H9 (cell line): Measurements from ENCODE around the gene TEAD1. TPM values are rescaled to one million over a fixed set of nuclear protein-coding genes. Genes with fewer than 3 reads are reported as not detected.

ENCODE experiments used
- DNase-seq: peaks from one replicate; pipeline ENCODE4 v3.0.0-alpha.2; 2017
- H2AFZ ChIP-seq: one replicate; pipeline ENCODE4 v1.6.1; 2013; ENCODE audit warnings: mild to moderate bottlenecking, low read length, control low read depth, moderate library complexity
- H2AK5ac ChIP-seq: 2 replicates; pipeline ENCODE4 v1.6.1; 2013; ENCODE audit warnings: low read length, control low read depth, mixed read lengths; ENCODE audit not compliant: insufficient read length
- H2BK120ac ChIP-seq: one replicate; pipeline ENCODE4 v1.6.1; 2013; ENCODE audit warnings: low read depth, mild to moderate bottlenecking, low read length, control low read depth, inconsistent platforms; ENCODE audit not compliant: poor library complexity, severe bottlenecking
- H2BK12ac ChIP-seq: 2 replicates; pipeline ENCODE4 v1.6.1; 2013; ENCODE audit warnings: low read length, control low read depth, mixed read lengths, low read depth; ENCODE audit not compliant: insufficient read length
- H2BK15ac ChIP-seq: 2 replicates; pipeline ENCODE4 v1.6.1; 2013; ENCODE audit warnings: low read depth, low read length, control low read depth
- H2BK20ac ChIP-seq: one replicate; pipeline ENCODE4 v1.6.1; 2013; ENCODE audit warnings: low read depth, mild to moderate bottlenecking, low read length, control low read depth, inconsistent platforms; ENCODE audit not compliant: poor library complexity, severe bottlenecking
- H2BK5ac ChIP-seq: 2 replicates; pipeline ENCODE4 v1.6.1; 2013; ENCODE audit warnings: low read length, control low read depth, mixed read lengths; ENCODE audit not compliant: insufficient read length
- H3K14ac ChIP-seq: 2 replicates; pipeline ENCODE4 v1.6.1; 2013; ENCODE audit warnings: low read length, control low read depth; ENCODE audit not compliant: insufficient read depth
- H3K18ac ChIP-seq: 2 replicates; pipeline ENCODE4 v1.6.1; 2013; ENCODE audit warnings: low read depth, mild to moderate bottlenecking, mixed read lengths, low read length, control low read depth; ENCODE audit not compliant: insufficient read length
- H3K23ac ChIP-seq: 2 replicates; pipeline ENCODE4 v1.6.1; 2013; ENCODE audit warnings: low read length, control low read depth, mixed read lengths, low read depth; ENCODE audit not compliant: insufficient read length
- H3K23me2 ChIP-seq: 2 replicates; pipeline ENCODE4 v1.6.1; 2013; ENCODE audit warnings: low read depth, mild to moderate bottlenecking, mixed read lengths, low read length, control low read depth; ENCODE audit not compliant: insufficient read length, poor library complexity, severe bottlenecking
- H3K27ac ChIP-seq: 2 replicates; pipeline ENCODE4 v1.5.1; 2013; ENCODE audit warnings: low read length, control low read depth, mixed read lengths, low read depth; ENCODE audit not compliant: insufficient read length
- H3K27me3 ChIP-seq: 2 replicates; pipeline ENCODE4 v1.6.1; 2013; ENCODE audit warnings: low read length, control low read depth, inconsistent platforms; ENCODE audit not compliant: insufficient read depth
- H3K4ac ChIP-seq: 2 replicates; pipeline ENCODE4 v1.6.1; 2013; ENCODE audit warnings: low read depth, mild to moderate bottlenecking, control low read depth, inconsistent platforms, low read length, moderate library complexity
- H3K4me1 ChIP-seq: 2 replicates; pipeline ENCODE4 v1.6.1; 2013; ENCODE audit warnings: low read length, control low read depth, inconsistent platforms; ENCODE audit not compliant: insufficient read depth
- H3K4me2 ChIP-seq: 2 replicates; pipeline ENCODE4 v1.6.1; 2013; ENCODE audit warnings: low read length, control low read depth, mixed read lengths; ENCODE audit not compliant: insufficient read length, insufficient read depth
- H3K56ac ChIP-seq: 2 replicates; pipeline ENCODE4 v1.6.1; 2013; ENCODE audit warnings: low read depth, mild to moderate bottlenecking, mixed read lengths, low read length, control low read depth; ENCODE audit not compliant: insufficient read length
- H3K79me1 ChIP-seq: 2 replicates; pipeline ENCODE4 v1.6.1; 2013; ENCODE audit warnings: low read depth, mild to moderate bottlenecking, moderate library complexity, low read length, control low read depth, inconsistent platforms; ENCODE audit not compliant: insufficient read depth, poor library complexity, severe bottlenecking
- H3K79me2 ChIP-seq: 2 replicates; pipeline ENCODE4 v1.6.1; 2013; ENCODE audit warnings: low read length, control low read depth, inconsistent platforms; ENCODE audit not compliant: insufficient read depth
- H3K9ac ChIP-seq: 2 replicates; pipeline ENCODE4 v1.6.1; 2013; ENCODE audit warnings: low read length, control low read depth, mixed read lengths; ENCODE audit not compliant: insufficient read length; ENCODE audit errors: extremely low read depth
- H3K9me3 ChIP-seq: one replicate; pipeline ENCODE4 v1.6.1; 2013; ENCODE audit warnings: low read depth, low read length, inconsistent platforms; ENCODE audit not compliant: control insufficient read depth
- H3T11ph ChIP-seq: one replicate; pipeline ENCODE4 v1.6.1; 2013; ENCODE audit warnings: mild to moderate bottlenecking, low read length, control low read depth, inconsistent platforms
- H4K20me1 ChIP-seq: one replicate; pipeline ENCODE4 v1.6.1; 2013; ENCODE audit not compliant: control insufficient read depth, insufficient read length, insufficient read depth
- H4K5ac ChIP-seq: 2 replicates; pipeline ENCODE4 v1.6.1; 2013; ENCODE audit warnings: low read depth, mild to moderate bottlenecking, mixed read lengths, low read length, control low read depth; ENCODE audit not compliant: insufficient read length
- H4K8ac ChIP-seq: replicated peaks from 2 replicates; pipeline ENCODE4 v1.6.1; 2013; ENCODE audit warnings: low read length, control low read depth, mixed read lengths, low read depth; ENCODE audit not compliant: insufficient read length
- H4K91ac ChIP-seq: 2 replicates; pipeline ENCODE4 v1.6.1; 2013; ENCODE audit warnings: low read depth, mild to moderate bottlenecking, moderate library complexity, mixed read lengths, low read length, control low read depth; ENCODE audit not compliant: insufficient read length
- H3K27ac Mint-ChIP-seq, 3 experiments: 2 replicates in 2 of 3; 3 replicates in 1 of 3; pipeline ENCODE4 v1.8.0; 2020 to 2021; ENCODE audit warnings: mixed read lengths in 3 of 3, mild to moderate bottlenecking in 1 of 3, moderate library complexity in 1 of 3
- H3K27me3 Mint-ChIP-seq: 2 replicates; pipeline ENCODE4 v1.8.0; 2021; ENCODE audit warnings: low read depth, mild to moderate bottlenecking, moderate library complexity, mixed read lengths
- H3K36me3 Mint-ChIP-seq, 3 experiments: 2 replicates in 2 of 3; 3 replicates in 1 of 3; pipeline ENCODE4 v1.8.0; 2020 to 2021; ENCODE audit warnings: low read depth in 3 of 3, mixed read lengths in 3 of 3; ENCODE audit not compliant: insufficient read depth in 1 of 3
- H3K4me1 Mint-ChIP-seq, 2 experiments: 2 replicates each; pipeline ENCODE4 v1.8.0; 2020; ENCODE audit warnings: mixed read lengths in 2 of 2
- H3K4me3 Mint-ChIP-seq, 2 experiments: 2 replicates in 1 of 2; 3 replicates in 1 of 2; pipeline ENCODE4 v1.8.0; 2020 to 2021; ENCODE audit warnings: mild to moderate bottlenecking in 2 of 2, mixed read lengths in 2 of 2, moderate library complexity in 1 of 2
- H3K9me3 Mint-ChIP-seq, 2 experiments: 2 replicates in 1 of 2; 3 replicates in 1 of 2; pipeline ENCODE4 v1.8.0; 2020; ENCODE audit warnings: mild to moderate bottlenecking in 2 of 2, mixed read lengths in 2 of 2, moderate library complexity in 1 of 2
- total RNA-seq: library from RNA; stranded (reverse); gene quantifications from 2 replicates; pipeline ENCODE4 v1.2.1, GENCODE V29; 2021
- TF ChIP-seq, protein P1 (sequence below): fragments of 200-600 bp; sonication (generic); conservative IDR thresholded peaks from 3 replicates; pipeline ENCODE4 v1.8.0; 2021; ENCODE audit warnings: antibody characterized with exemption, mild to moderate bottlenecking

Gene TEAD1
- total RNA-seq, 1 experiment from 2014 or later, result 75.1 TPM

- H3K27me3 ChIP-seq, result no peaks in the 10 kb centered on the region
- no peaks in the 10 kb centered on the region for H3K9me3 ChIP-seq
- H3K4me2 ChIP-seq, result no peak overlapping the region
- Mint-ChIP-seq H3K9me3 (no peaks in the 10 kb centered on the region), H3K4me1 (peaks cover 6 to 9% of the 10 kb centered on the region in 2 experiments), H3K27me3 (no peaks in the 10 kb centered on the region; the same call in 1 of the 2 replicates), H3K4me3 (no peak overlapping the region), H3K27ac (0 out of 7 replicates have a peak overlapping the region, but pooled peaks of 1 of the 3 experiments have one; percentile 17), H3K36me3 (peaks cover 51 to 69% (median 57%) of the 10 kb centered on the region in 3 experiments)
- no peak overlapping the region for H3T11ph ChIP-seq
- H2AK5ac ChIP-seq, result no peak overlapping the region
- no peak overlapping the region for H4K91ac ChIP-seq
- no peaks in the 10 kb centered on the region for H4K20me1 ChIP-seq
- no peak overlapping the region for H3K27ac ChIP-seq
- H3K4ac ChIP-seq, result no peak overlapping the region
- no peaks in the 10 kb centered on the region for H3K4me1 ChIP-seq
- H3K23me2 ChIP-seq, result no peaks in the 10 kb centered on the region
- H2BK15ac ChIP-seq, result no peak overlapping the region
- H3K18ac ChIP-seq, result no peak overlapping the region
- no peak for DNase-seq
- no peak overlapping the region for H3K9ac ChIP-seq
- no peak overlapping the region for H3K23ac ChIP-seq
- no peak overlapping the region for H3K56ac ChIP-seq
- H2BK5ac ChIP-seq, result no peak overlapping the region
- H3K14ac ChIP-seq, result no peak overlapping the region
- H2BK120ac ChIP-seq, result no peak overlapping the region
- H3K79me1 ChIP-seq, result no peaks in the 10 kb centered on the region
- H4K5ac ChIP-seq, result no peak overlapping the region
- H2AFZ ChIP-seq, result no peak overlapping the region
- no peak overlapping the region for H2BK12ac ChIP-seq
- H4K8ac ChIP-seq, result no peak overlapping the region
- TF ChIP-seq, protein P1, sequence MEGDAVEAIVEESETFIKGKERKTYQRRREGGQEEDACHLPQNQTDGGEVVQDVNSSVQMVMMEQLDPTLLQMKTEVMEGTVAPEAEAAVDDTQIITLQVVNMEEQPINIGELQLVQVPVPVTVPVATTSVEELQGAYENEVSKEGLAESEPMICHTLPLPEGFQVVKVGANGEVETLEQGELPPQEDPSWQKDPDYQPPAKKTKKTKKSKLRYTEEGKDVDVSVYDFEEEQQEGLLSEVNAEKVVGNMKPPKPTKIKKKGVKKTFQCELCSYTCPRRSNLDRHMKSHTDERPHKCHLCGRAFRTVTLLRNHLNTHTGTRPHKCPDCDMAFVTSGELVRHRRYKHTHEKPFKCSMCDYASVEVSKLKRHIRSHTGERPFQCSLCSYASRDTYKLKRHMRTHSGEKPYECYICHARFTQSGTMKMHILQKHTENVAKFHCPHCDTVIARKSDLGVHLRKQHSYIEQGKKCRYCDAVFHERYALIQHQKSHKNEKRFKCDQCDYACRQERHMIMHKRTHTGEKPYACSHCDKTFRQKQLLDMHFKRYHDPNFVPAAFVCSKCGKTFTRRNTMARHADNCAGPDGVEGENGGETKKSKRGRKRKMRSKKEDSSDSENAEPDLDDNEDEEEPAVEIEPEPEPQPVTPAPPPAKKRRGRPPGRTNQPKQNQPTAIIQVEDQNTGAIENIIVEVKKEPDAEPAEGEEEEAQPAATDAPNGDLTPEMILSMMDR, result no peak
- no peaks in the 10 kb centered on the region for H3K79me2 ChIP-seq
- H2BK20ac ChIP-seq, result no peak overlapping the region
Observed at GRCh38 chr11:12886508-12886907, 212.3 kb downstream of the TEAD1 start.
